NT2/D1 (cell line): ENCODE data around the gene VMAC.

Experiments
- YY1 ChIP-seq: IDR thresholded peaks from 2 replicates; pipeline ENCODE4 v1.6.1; 2011; ENCODE audit not compliant: insufficient read length, insufficient read depth
- ZNF274 ChIP-seq: IDR thresholded peaks from 2 replicates; pipeline ENCODE4 v1.6.1; 2011; ENCODE audit warnings: mild to moderate bottlenecking, low read depth, low read length

- TF ChIP-seq ZNF274: no peak
- peak; percentile 27 for TF ChIP-seq YY1
Measured at GRCh38 chr19:5903624-5904351, 884 bp upstream of the VMAC start, which contains the start of gene NDUFA11.
